Suprapubic skin (tissue), 4 donors: ENCODE measurements around the gene AUTS2. TPM values are rescaled to one million over a fixed set of nuclear protein-coding genes. Genes with fewer than 3 reads are reported as not detected.

Experiments
- DNase-seq, 2 donors: peaks; one replicate each; pipeline ENCODE4 v3.0.0-alpha.2; 2019; ENCODE audit warnings: low spot score in 2 of 2
- H3K27ac ChIP-seq: fragments of 200-600 bp; sonication (generic); one replicate; pipeline ENCODE4 v1.5.1; 2019
- H3K27me3 ChIP-seq: fragments of 200-600 bp; sonication (generic); one replicate; pipeline ENCODE4 v1.5.1; 2019
- H3K36me3 ChIP-seq: fragments of 200-600 bp; sonication (generic); one replicate; pipeline ENCODE4 v1.5.1; 2019
- H3K4me1 ChIP-seq: fragments of 200-600 bp; sonication (generic); one replicate; pipeline ENCODE4 v1.5.1; 2019
- H3K4me3 ChIP-seq: fragments of 200-600 bp; sonication (generic); one replicate; pipeline ENCODE4 v1.5.1; 2019; ENCODE audit warnings: mild to moderate bottlenecking
- H3K9me3 ChIP-seq: fragments of 200-600 bp; sonication (generic); one replicate; pipeline ENCODE4 v1.5.1; 2019
- EP300 ChIP-seq: sonication (generic); formaldehyde crosslinking; IDR thresholded peaks from one replicate; pipeline ENCODE4 v1.6.1; 2017; ENCODE audit warnings: antibody characterized with exemption
- POLR2A ChIP-seq, 2 donors: fragments of 450-650 bp; IDR thresholded peaks; one replicate each; pipeline ENCODE4 v1.6.1; 2017; ENCODE audit warnings: antibody characterized with exemption in 2 of 2, mild to moderate bottlenecking in 2 of 2, moderate library complexity in 2 of 2
- POLR2AphosphoS5 ChIP-seq, 3 donors: sonication (generic); formaldehyde crosslinking; IDR thresholded peaks; one replicate each; pipeline ENCODE4 v1.6.1; 2017; ENCODE audit warnings: antibody characterized with exemption in 3 of 3
- WGBS: methylation state at CpG from one replicate; pipeline ENCODE4 v1.1.5; 2018; 5-methylcytosine and 5-hydroxymethylcytosine counted together
- total RNA-seq, 4 donors: library from RNA; depleted of rRNA; stranded (reverse); fragments of >200 nt; gene quantifications; one replicate each; pipeline ENCODE4 v1.1.0, GENCODE V29; 2016
- TF ChIP-seq, protein P1 (sequence below), 2 donors: fragments of 200-600 bp in 1 of 2; fragments of 450-650 bp in 1 of 2; sonication (generic) in 1 of 2; IDR thresholded peaks; one replicate each; pipeline ENCODE4 v1.5.1; 2016 to 2019; ENCODE audit warnings: antibody characterized with exemption in 2 of 2, mild to moderate bottlenecking in 1 of 2, moderate library complexity in 1 of 2

Gene AUTS2
- total RNA-seq, 4 donors from 2014 or later: 31.0 to 102 (median 56.4) TPM

- TF ChIP-seq, protein P1, sequence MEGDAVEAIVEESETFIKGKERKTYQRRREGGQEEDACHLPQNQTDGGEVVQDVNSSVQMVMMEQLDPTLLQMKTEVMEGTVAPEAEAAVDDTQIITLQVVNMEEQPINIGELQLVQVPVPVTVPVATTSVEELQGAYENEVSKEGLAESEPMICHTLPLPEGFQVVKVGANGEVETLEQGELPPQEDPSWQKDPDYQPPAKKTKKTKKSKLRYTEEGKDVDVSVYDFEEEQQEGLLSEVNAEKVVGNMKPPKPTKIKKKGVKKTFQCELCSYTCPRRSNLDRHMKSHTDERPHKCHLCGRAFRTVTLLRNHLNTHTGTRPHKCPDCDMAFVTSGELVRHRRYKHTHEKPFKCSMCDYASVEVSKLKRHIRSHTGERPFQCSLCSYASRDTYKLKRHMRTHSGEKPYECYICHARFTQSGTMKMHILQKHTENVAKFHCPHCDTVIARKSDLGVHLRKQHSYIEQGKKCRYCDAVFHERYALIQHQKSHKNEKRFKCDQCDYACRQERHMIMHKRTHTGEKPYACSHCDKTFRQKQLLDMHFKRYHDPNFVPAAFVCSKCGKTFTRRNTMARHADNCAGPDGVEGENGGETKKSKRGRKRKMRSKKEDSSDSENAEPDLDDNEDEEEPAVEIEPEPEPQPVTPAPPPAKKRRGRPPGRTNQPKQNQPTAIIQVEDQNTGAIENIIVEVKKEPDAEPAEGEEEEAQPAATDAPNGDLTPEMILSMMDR (IDR thresholded peaks at IDR 0.05): no peak
- no peak for TF ChIP-seq POLR2A (IDR thresholded peaks at IDR 0.05)
- no peak for TF ChIP-seq EP300
- TF ChIP-seq POLR2AphosphoS5 (IDR thresholded peaks at IDR 0.05): no peak
- Histone ChIP-seq H3K27ac (no peak overlapping the region), H3K4me3 (no peak overlapping the region), H3K27me3 (no peaks in the 10 kb centered on the region), H3K36me3 (no peaks in the 10 kb centered on the region), H3K9me3 (no peaks in the 10 kb centered on the region), H3K4me1 (no peaks in the 10 kb centered on the region)
- DNase-seq: no peak
- WGBS: 77% methylated on average over 6 of the region's 6 CpGs
Observed at GRCh38 chr7:70060298-70061068, 462.2 kb downstream of the AUTS2 start.

DNA sequence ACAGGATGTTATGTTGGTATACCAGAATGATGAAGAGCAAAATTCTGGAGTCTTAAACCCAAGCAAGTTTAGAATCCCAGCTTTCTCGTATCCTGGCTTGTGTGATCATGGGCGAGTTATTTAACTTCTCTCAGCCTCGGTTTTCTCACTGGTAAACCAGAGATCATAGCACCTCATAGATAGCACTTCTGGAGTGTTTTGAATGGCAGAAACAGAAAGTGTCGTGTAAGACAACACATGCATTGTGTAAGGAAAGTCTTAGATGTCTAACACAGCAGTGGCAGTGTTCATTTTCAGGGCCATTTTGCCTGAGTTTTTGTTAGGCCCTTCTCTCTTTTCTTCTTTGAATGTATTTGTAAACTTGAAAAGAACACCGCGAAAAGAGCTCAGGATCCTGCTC, 465.1 kb downstream of the AUTS2 start:
- H3K4me3 ChIP-seq: no peak overlapping the region
- no peaks in the 10 kb centered on the region for H3K9me3 ChIP-seq
- no peaks in the 10 kb centered on the region for H3K27me3 ChIP-seq
- 81% methylated on average over 6 of the region's 6 CpGs for WGBS
- no peaks in the 10 kb centered on the region for H3K36me3 ChIP-seq
- no peak overlapping the region for H3K27ac ChIP-seq
- no peaks in the 10 kb centered on the region for H3K4me1 ChIP-seq
- TF ChIP-seq, protein P1 (IDR thresholded peaks at IDR 0.05): no peak
- TF ChIP-seq POLR2AphosphoS5 (IDR thresholded peaks at IDR 0.05) (no peak), EP300 (no peak), POLR2A (IDR thresholded peaks at IDR 0.05) (no peak)
- no peak for DNase-seq

DNA sequence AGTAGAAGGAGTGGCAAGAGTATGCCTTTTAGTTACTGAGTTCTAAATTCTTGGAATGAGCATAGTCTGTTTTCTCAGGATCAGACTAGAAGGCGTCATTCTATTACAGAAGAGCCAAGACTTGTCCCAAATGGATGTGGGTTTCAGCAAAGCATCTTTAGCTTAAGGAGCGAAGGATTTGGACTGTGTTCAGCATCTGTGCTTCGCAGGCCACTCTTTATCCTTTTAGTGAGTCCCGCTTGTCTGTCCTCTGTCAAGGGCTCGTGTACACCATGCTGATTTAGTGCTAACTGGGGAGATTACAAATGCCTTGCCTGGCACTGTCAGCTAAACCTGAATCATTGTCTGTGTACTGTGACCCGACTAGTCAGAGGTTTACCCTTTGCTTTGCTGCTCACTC, 465.7 kb downstream of the AUTS2 start:
- no peak overlapping the region for H3K27ac ChIP-seq

DNA sequence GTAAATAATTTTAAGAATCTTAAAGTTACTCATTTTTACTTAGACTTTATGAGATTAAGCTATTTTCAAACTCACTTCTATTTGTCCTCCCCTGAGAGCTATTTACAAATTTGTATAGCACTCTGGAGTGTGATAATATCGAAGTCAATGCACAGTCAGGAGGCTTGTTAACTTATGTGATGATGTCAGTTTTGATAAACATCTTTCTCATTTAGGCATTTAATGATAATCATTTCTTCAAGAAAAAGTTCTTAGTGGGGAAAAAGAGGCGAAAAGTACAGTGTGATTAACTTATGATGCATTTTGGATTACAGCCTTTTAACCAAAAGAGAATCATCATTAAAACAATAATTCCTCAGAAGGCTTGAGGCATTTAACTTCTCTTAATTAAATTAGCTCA, 468.6 kb downstream of the AUTS2 start:
- no peaks in the 10 kb centered on the region for H3K36me3 ChIP-seq
- H3K4me1 ChIP-seq: peaks cover 3% of the 10 kb centered on the region
- no peaks in the 10 kb centered on the region for H3K9me3 ChIP-seq
- DNase-seq: no peak
- no peak overlapping the region for H3K4me3 ChIP-seq
- TF ChIP-seq EP300 (no peak), POLR2AphosphoS5 (IDR thresholded peaks at IDR 0.05) (no peak), POLR2A (IDR thresholded peaks at IDR 0.05) (no peak)
- 86% methylated on average over 2 of the region's 2 CpGs for WGBS
- no peaks in the 10 kb centered on the region for H3K27me3 ChIP-seq
- H3K27ac ChIP-seq: no peak overlapping the region

More for the DNA sequence above, 465.7 kb downstream of the AUTS2 start:
- Histone ChIP-seq H3K27me3 (no peaks in the 10 kb centered on the region), H3K4me3 (no peak overlapping the region), H3K4me1 (no peaks in the 10 kb centered on the region), H3K9me3 (no peaks in the 10 kb centered on the region), H3K36me3 (no peaks in the 10 kb centered on the region)
- 96% methylated on average over 5 of the region's 6 CpGs for WGBS
- no peak for TF ChIP-seq POLR2A (IDR thresholded peaks at IDR 0.05)
- TF ChIP-seq EP300: no peak
- TF ChIP-seq, protein P1 (IDR thresholded peaks at IDR 0.05): no peak
- no peak for TF ChIP-seq POLR2AphosphoS5 (IDR thresholded peaks at IDR 0.05)
- DNase-seq: no peak

DNA sequence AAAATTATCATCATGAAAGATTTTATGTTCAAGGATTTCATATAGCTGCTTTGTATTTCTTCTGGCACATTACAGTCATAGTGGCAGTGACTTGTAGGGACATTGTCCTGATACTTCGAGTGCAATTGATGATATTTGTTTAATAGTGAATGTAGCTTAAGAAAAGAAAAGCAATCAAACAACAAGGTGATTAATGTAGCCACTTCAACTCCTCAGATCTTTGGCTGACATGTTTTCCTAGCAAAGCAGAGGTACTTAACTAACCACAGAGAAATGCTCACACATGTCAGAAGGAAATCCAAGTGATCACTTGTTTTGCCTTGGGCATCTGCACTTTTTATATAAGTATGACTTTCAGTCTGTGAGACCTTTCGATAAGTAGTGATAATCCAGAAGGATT, 470.3 kb downstream of the AUTS2 start:
- H3K36me3 ChIP-seq: no peaks in the 10 kb centered on the region
- no peaks in the 10 kb centered on the region for H3K27me3 ChIP-seq
- H3K9me3 ChIP-seq: no peaks in the 10 kb centered on the region
- WGBS: 74% methylated on average over 2 of the region's 2 CpGs
- no peak for TF ChIP-seq EP300
- TF ChIP-seq POLR2AphosphoS5 (IDR thresholded peaks at IDR 0.05): no peak
- TF ChIP-seq POLR2A (IDR thresholded peaks at IDR 0.05): no peak
- TF ChIP-seq, protein P1 (IDR thresholded peaks at IDR 0.05): no peak
- no peak overlapping the region for H3K4me3 ChIP-seq
- peaks cover 3% of the 10 kb centered on the region for H3K4me1 ChIP-seq
- no peak for DNase-seq
- H3K27ac ChIP-seq: no peak overlapping the region
